HL-60 (cell line): ENCODE measurements around the gene SEC24A.

Source experiments
- GABPA ChIP-seq: IDR thresholded peaks from 2 replicates; pipeline ENCODE4 v1.6.1; 2012; ENCODE audit warnings: low read depth
- POLR2AphosphoS5 ChIP-seq: IDR thresholded peaks from 2 replicates; pipeline ENCODE4 v1.6.1; 2012; ENCODE audit warnings: low read depth
- SPI1 ChIP-seq: IDR thresholded peaks from 2 replicates; pipeline ENCODE4 v1.6.1; 2012; ENCODE audit warnings: low read depth, mild to moderate bottlenecking, borderline replicate concordance
- TF ChIP-seq, protein P1 (sequence below): IDR thresholded peaks from one replicate; pipeline ENCODE4 v1.5.1; 2011; ENCODE audit warnings: low read length, control low read depth, inconsistent platforms; ENCODE audit not compliant: insufficient read depth
- TF ChIP-seq, protein P2 (sequence below): IDR thresholded peaks from 2 replicates; pipeline ENCODE4 v1.6.1; 2012; ENCODE audit warnings: low read depth; ENCODE audit not compliant: insufficient replicate concordance

DNA sequence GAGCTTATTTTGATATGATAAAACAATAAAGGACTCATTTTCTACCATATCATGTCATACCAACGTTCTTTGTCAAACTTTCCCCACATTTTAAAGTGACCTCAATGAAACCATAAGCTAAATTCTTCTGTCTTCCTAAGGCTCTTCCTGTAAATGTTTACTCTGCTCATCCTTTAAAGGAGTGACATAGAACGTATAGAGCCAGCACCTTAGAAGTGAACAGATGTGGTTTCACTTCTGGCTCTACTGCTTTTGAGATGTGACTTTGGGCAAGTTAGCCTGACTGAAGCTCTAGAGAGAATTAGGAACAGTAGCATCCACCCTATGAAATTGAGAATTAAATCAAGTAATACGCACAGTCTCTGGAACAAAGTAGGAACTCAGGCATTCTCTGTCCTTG lies 40.0 kb upstream of the SEC24A start:
- TF ChIP-seq, protein P1, sequence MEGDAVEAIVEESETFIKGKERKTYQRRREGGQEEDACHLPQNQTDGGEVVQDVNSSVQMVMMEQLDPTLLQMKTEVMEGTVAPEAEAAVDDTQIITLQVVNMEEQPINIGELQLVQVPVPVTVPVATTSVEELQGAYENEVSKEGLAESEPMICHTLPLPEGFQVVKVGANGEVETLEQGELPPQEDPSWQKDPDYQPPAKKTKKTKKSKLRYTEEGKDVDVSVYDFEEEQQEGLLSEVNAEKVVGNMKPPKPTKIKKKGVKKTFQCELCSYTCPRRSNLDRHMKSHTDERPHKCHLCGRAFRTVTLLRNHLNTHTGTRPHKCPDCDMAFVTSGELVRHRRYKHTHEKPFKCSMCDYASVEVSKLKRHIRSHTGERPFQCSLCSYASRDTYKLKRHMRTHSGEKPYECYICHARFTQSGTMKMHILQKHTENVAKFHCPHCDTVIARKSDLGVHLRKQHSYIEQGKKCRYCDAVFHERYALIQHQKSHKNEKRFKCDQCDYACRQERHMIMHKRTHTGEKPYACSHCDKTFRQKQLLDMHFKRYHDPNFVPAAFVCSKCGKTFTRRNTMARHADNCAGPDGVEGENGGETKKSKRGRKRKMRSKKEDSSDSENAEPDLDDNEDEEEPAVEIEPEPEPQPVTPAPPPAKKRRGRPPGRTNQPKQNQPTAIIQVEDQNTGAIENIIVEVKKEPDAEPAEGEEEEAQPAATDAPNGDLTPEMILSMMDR = no peak
- TF ChIP-seq POLR2AphosphoS5 = no peak
- no peak for TF ChIP-seq GABPA
- TF ChIP-seq, protein P2, sequence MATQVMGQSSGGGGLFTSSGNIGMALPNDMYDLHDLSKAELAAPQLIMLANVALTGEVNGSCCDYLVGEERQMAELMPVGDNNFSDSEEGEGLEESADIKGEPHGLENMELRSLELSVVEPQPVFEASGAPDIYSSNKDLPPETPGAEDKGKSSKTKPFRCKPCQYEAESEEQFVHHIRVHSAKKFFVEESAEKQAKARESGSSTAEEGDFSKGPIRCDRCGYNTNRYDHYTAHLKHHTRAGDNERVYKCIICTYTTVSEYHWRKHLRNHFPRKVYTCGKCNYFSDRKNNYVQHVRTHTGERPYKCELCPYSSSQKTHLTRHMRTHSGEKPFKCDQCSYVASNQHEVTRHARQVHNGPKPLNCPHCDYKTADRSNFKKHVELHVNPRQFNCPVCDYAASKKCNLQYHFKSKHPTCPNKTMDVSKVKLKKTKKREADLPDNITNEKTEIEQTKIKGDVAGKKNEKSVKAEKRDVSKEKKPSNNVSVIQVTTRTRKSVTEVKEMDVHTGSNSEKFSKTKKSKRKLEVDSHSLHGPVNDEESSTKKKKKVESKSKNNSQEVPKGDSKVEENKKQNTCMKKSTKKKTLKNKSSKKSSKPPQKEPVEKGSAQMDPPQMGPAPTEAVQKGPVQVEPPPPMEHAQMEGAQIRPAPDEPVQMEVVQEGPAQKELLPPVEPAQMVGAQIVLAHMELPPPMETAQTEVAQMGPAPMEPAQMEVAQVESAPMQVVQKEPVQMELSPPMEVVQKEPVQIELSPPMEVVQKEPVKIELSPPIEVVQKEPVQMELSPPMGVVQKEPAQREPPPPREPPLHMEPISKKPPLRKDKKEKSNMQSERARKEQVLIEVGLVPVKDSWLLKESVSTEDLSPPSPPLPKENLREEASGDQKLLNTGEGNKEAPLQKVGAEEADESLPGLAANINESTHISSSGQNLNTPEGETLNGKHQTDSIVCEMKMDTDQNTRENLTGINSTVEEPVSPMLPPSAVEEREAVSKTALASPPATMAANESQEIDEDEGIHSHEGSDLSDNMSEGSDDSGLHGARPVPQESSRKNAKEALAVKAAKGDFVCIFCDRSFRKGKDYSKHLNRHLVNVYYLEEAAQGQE = no peak
- TF ChIP-seq SPI1 = no peak
